ENCODE results near the gene SSH2. TPM values are rescaled to one million over a fixed set of nuclear protein-coding genes. Genes with fewer than 3 reads are reported as not detected.

The SSH2 gene
- total and polyA plus RNA-seq, 2 of the 13 experiments (the other 11 are each of a cell fraction or from before 2014, with no cell fraction given), result 6.0 to 6.4 TPM

DNA sequence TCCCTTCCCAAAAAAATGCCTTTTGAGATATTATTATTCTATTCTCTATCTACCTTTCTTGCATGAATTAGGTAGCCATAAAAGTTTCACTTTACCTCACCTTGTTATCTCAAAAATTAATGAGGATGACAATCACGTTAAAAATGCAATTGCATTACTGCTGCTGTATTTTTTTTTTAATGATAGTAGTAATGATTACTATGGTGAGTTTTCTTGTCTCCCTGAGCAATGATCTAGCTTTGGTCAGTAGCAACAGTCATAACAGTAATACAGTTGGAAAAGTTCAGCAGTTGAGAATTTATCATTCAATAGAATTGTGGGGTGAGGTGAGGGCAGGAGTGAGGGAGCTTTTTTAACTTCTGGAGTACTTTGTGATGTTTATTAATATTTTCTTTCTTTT is 11.3 kb upstream of the SSH2 start, which contains the start of gene EFCAB5:
Gene EFCAB5 (plus strand): TSS at position 301 of the 400 bp plus-strand sequence. CDS start 163 bp downstream, outside the sequence.
- no peak within 1 kb of the TSS for H3K27ac ChIP-seq (ENCODE audit: extremely low read length, insufficient read depth, low read length)
- no TSS peak for BruUV-seq (replicated peaks)
- DNase-seq (ENCODE audit: low spot score) (no peak), ATAC-seq (no peak), FAIRE-seq (no peak)
- H2AFZ ChIP-seq (ENCODE audit: low read length), result no peak within 1 kb of the TSS
- H3K27me3 ChIP-seq (ENCODE audit: control insufficient read depth in 1 of 2, insufficient read depth in 2 of 2, low read length in 2 of 2), result 0 out of 5 replicates have a peak, but pooled peaks cover 0 to 2% of the 10 kb centered on the region in 2 experiments
- no peak within 1 kb of the TSS for H3K4me2 ChIP-seq (ENCODE audit: low read depth, low read length)
- no peaks in the 10 kb centered on the region for H4K20me1 ChIP-seq (ENCODE audit: insufficient read depth, low read length)
- H3K79me2 ChIP-seq (ENCODE audit: insufficient read depth, low read length), result no peaks in the 10 kb centered on the region
- POLR2A ChIA-PET, result no interaction called here
- H3K9me3 ChIP-seq (ENCODE audit: low read length), result no peaks in the 10 kb centered on the region
- H3K4me3 ChIP-seq (replicated peaks in 1 of 3; ENCODE audit: insufficient read depth in 1 of 3, low read depth in 2 of 3, low read length in 3 of 3), result no peak within 1 kb of the TSS
- CTCF ChIA-PET (ENCODE audit: low intra/inter-chr PET ratio, low total read pairs), result no interaction called here
- intact Hi-C loops (cut with micrococcal nuclease; ENCODE audit: unreplicated experiment), result no loop called here
- H3K36me3 ChIP-seq (replicated peaks in 1 of 2; ENCODE audit: control insufficient read depth in 1 of 2, insufficient read depth in 2 of 2, low read length in 2 of 2), result no peaks in the 10 kb centered on the region
- no peak for TF ChIP-seq SYNCRIP (IDR thresholded peaks at IDR 0.05; ENCODE audit: insufficient read depth, low read depth, low read length)
- no peak for TF ChIP-seq ZNF766 (CRISPR knock-in tag; IDR thresholded peaks at IDR 0.05; ENCODE audit: borderline replicate concordance)
- TF ChIP-seq PAWR (CRISPR knock-in tag; IDR thresholded peaks at IDR 0.05; ENCODE audit: borderline replicate concordance), result no peak
- TF ChIP-seq, protein P1, sequence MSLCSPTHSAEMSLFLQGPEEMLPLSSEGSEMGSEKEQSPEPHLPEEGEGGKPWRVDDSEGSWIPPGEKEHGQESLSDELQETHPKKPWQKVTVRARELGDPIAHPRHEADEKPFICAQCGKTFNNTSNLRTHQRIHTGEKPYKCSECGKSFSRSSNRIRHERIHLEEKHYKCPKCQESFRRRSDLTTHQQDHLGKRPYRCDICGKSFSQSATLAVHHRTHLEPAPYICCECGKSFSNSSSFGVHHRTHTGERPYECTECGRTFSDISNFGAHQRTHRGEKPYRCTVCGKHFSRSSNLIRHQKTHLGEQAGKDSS (CRISPR knock-in tag; IDR thresholded peaks at IDR 0.05; ENCODE audit: borderline replicate concordance, low read depth), result no peak
- TF ChIP-seq CREM (IDR thresholded peaks at IDR 0.05), result no peak
- no peak for TF ChIP-seq CREM (CRISPR knock-in tag; IDR thresholded peaks at IDR 0.05)
- no peak for TF ChIP-seq CREBL2 (CRISPR knock-in tag; IDR thresholded peaks at IDR 0.05; ENCODE audit: borderline replicate concordance)
- no peak for TF ChIP-seq TEAD2 (CRISPR knock-in tag; IDR thresholded peaks at IDR 0.05)
- TF ChIP-seq, protein P2, sequence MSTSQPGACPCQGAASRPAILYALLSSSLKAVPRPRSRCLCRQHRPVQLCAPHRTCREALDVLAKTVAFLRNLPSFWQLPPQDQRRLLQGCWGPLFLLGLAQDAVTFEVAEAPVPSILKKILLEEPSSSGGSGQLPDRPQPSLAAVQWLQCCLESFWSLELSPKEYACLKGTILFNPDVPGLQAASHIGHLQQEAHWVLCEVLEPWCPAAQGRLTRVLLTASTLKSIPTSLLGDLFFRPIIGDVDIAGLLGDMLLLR (CRISPR knock-in tag; IDR thresholded peaks at IDR 0.05), result no peak
- no peak for TF ChIP-seq POLR2G (IDR thresholded peaks at IDR 0.05; ENCODE audit: low read depth, low read length)
- TF ChIP-seq FOXA3 (CRISPR knock-in tag; IDR thresholded peaks at IDR 0.05), result no peak
- no peak for TF ChIP-seq DR1 (CRISPR knock-in tag; IDR thresholded peaks at IDR 0.05)
- no peak for TF ChIP-seq ZBTB8A (CRISPR knock-in tag; IDR thresholded peaks at IDR 0.05; ENCODE audit: borderline replicate concordance, low read depth)
- no peak for TF ChIP-seq FLYWCH1 (CRISPR knock-in tag; IDR thresholded peaks at IDR 0.05)
- TF ChIP-seq MYNN (CRISPR knock-in tag; IDR thresholded peaks at IDR 0.05; ENCODE audit: low read depth), result no peak
- H3K9ac ChIP-seq (ENCODE audit: insufficient read depth, low read depth, low read length), result no peak within 1 kb of the TSS
- no peaks in the 10 kb centered on the region for H3K4me1 ChIP-seq (ENCODE audit: insufficient read depth, low read length)
- in situ Hi-C loops (cut with HindIII; ENCODE audit: extremely low pct_ligation_motif_present, low pct_unique_long_range_greater_than_20kb), result no loop called here
- 0% methylated on average over 1 of the region's 1 CpG for WGBS (ENCODE audit: low lambda C conversion rate)

Measured in HepG2 (cell line).